Stimulated activated CD4-positive, alpha-beta T cell treated with anti-CD3 and anti-CD28 coated beads, Interleukin-2, amount 100 ng/mL, for 48 hours (primary cell): ENCODE results near the gene UTS2.

Experiments
- DNase-seq, 2 donors: peaks; one replicate each; pipeline ENCODE4 v3.0.0-alpha.2; 2020

Gene UTS2

DNA sequence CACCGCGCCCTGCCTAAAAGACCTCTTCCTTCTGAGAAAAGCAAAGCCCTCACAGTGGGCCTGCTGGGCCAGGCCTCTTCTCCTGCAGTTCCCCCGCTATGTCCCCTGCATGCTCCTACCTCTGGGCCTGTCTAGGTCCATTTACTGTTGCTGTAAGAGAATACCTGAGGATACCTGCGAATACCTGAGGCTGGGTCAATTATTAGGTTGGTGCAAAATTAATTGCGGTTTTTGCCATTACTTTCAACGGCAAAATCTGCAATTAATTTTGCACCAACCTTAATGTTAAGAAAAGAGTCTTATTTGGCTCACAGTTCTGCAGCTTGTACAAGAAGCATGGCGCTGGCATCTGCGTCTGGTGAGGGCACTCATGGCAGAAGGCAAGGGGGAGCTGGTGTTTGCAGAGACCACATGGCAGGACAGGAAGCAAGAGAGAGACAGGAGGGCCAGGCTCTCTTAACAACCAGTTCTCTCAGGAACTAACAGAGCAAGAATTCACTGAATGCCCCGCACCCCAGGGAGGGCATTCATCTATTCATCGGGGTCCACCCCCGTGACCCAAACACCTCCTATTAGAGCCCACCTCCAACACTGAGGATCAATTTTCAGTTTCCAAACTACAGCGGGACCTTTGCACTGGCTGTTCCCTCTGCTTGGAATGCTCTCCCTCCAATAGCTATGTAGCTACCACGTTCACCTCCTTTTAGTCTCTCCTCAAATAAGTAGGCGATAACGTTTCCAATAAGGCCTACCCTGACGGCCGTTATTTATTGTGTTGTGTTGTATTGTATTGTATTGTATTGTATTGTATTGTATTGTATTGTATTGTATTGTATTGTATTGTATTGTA is 9.6 kb upstream of the UTS2 start:
- DNase-seq, result no peak

DNA sequence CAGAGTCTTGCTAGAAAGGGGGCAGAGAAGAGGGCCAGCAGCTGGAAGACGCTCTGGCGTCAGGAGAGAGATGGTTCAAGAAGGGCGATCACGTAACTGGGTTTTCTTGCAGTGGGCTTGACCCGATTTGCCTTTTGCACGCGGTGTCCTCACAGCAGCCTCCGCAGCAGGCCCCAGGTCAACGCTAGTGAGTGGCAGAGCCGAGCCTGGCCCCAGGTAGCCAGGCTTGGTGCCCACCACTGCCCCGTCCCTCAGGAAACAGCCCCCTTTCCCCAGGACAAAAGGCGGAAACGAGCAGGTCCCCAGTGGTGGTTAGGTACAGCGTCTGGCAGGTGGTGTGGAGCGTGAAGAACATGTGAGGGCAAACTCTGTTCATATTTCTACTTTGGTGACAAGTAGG is 8.6 kb upstream of the UTS2 start:
- no peak for DNase-seq

DNA sequence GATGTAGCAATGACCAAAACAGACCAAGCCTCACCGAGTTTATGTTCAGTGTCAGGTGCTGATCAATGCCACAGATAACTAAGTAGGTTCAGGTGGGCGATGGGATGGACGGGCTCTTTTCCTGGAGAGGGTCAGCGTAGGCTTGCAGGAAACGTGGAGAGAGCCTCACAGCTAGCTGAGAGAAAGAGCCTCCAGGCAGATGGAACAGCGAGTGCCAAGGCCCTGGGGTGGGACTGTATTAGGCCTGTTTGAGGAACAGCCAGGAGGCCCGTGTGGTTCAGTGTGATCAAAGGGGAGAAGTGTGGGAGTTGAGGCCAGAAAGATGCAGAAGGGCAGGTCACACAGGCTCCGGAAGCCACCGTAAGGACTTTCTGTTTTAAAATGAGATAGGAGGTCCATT is 7.3 kb upstream of the UTS2 start:
- DNase-seq, result no peak

DNA sequence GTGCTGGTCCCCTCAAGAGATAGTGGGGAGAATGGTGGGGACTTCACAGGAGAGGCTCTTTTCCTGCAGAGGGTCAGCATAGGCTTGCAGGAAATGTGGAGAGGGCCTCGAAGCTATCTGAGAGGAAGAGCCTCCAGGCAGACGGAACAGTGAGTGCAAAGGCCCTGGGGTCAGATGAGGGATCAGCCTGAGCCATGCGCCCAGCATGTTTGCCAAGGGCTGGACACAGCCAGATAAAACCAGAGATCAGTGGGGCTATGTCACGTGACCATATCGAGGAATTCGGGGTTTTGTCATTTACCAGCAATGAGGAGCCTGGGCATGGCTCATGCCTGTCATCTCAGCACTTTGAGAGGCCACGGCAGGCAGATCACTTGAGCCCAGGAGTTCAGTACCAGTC is 6.5 kb upstream of the UTS2 start:
- DNase-seq, result no peak

DNA sequence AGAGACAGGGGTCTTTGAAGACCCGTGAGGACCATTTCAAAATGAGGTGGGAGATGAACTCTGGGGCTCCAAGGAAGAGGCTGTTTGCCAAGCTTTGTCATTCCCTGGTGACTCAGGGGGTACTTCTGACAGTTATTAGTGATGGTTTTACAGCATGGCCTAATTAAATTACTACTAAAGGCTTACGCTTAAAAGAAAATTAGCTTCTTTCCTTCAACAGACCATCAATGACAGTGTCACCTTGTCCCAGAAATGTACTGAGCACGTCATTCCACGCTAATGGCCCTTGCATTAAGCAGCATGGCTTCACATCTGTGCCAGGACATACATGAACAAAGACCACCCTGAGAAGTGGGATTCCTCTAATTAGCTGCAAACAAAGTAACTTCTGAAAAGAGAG is 5.1 kb upstream of the UTS2 start:
- DNase-seq, result no peak

DNA sequence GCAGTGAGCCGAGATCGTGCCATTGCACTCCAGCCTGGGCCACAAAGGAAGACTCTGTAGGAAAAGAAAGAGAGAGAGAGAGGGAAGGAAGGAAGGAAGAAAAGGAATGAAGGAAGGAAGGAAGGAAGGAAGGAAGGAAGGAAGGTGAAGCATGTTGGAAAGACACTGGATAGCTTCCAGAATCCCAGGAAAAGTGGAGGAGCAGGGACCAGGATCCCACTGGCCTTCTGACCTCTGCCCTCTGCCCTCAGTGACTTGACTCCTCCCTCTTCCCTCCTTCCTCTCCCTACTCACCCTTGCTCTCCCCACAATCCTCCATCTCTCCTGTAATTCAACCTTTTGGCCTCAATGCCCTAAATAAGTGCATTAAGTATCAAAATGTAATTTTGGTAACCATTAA is 4.1 kb upstream of the UTS2 start:
- no peak for DNase-seq

DNA sequence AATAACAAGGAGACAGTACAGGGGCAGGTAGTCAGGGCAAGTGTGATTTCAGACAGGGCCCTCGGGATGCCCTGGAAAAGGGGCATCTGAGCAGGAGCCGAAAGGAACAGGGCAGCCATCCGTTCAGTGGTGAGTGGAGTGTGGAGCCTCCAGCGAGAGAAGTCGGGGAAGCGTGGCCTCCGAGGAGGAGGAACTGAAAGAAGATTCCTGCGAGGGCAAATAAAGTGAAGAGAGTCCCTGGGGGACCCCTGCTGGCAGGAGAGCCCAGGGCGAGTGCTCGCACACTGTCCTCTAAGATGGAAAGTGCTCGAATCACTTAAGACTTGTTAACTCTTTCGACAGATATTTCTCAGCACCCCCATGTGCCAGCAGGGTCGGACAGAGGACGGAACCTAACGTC is 3.5 kb upstream of the UTS2 start:
- no peak for DNase-seq

DNA sequence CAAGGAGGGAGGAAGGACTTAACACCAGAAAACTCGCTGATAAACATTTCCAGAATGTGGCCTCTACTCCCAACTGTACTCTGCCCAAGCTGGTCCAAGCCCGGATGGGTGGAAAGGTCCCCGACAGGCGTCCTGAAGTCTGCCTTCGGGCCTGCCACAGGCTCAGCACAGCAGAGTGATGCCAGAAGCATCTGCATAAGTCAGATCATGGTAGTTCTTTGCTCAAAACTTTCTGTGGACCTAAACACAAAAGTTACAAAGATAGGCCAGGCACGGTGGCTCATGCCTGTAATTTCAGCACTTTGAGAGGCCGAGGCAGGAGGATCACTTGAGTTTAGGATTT is 790 bp upstream of the UTS2 start:
- no peak for DNase-seq

DNA sequence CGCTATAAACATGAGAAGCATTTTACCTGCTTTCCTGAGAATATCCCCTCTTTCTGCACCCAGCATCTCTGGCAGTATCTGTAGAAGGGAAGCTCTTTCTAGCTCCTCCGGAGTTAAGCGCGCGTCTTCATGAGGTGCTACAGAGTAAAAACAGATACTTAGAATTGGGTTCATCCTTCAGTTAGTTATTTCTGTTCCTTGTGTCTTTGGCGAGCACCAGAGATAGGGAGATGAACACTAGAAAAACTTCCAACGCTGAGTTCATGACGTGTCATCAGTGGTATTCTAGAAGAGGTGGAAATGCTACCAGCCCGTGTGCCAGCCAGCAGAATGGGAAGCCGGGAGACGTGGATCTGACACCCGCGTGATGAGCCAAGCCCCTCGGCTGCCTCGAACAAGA is 2.1 kb downstream of the UTS2 start:
- no peak for DNase-seq

DNA sequence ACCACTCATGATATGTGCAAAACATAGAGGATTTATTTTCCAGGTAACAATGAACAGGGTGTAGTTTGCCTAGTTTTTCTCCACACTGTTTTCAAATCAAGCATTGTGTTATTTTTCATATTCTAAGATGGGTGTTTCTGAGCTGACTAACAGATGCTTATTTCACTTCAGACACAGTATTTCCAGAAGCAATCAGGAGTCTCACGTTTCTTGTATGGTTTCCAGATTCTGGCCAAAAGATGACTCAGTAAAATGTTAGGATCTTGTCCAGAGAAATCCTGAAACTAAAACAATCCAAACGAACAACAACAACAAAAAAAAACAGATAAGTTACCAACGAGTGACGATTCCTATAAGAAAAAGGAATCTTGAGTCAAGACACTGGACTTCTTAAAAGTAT is 5.3 kb downstream of the UTS2 start:
- DNase-seq, result no peak

DNA sequence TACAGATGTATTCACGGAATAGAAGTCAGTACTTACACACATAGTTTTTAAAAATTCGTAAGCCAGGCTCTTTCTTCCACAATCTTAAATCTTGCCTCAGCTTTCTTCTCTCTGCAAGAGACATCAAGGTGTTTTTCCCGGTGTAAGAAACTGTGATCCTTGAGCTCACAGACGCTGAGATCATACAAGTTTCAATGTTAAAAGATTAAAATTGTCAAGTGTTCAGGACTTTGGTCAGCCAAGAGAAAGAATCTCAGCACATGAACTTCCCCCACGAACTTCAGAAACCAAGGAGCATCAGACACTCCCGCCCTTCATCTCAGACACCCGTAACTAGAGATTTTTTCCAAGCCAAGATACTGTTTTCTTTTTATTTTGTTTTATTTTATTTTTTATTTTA is 6.2 kb downstream of the UTS2 start:
- no peak for DNase-seq

DNA sequence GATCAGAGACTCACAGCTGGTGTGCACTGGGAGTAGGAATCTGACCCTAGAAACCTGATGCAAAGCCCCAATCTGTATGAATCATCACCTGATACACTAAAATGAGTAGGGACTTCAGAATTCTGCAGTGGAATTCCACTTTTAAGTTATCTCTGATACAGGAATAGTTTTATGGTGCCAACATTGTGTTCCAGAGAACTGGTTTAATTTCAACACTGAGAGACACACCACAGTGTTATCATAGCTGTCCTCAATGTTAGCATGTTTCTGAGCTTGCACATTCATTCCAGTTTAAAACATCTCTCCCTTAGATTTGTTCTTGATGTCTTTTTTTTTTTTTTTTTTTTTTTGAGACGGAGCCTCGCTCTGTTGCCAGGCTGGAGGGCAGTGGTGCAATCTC is 7.1 kb downstream of the UTS2 start:
- no peak for DNase-seq

DNA sequence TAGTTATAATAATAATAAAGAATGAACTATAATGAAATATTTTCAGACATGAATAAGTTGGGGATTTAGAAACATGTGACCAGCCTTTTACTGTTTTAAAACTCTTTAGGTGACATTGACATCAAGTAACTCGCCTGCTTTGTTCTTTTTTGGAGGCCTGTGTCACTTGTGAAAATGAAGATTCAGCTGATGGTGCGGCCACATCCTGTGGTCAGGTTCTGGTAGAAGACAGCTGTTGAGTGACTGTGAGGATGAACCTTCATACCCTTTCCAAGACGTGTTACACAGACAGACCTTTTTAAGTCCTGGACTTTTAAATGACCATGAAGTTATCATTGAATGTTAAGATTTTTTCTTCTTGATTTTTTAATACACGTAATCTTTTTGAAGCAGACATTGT is 10.3 kb downstream of the UTS2 start:
- DNase-seq, result no peak

DNA sequence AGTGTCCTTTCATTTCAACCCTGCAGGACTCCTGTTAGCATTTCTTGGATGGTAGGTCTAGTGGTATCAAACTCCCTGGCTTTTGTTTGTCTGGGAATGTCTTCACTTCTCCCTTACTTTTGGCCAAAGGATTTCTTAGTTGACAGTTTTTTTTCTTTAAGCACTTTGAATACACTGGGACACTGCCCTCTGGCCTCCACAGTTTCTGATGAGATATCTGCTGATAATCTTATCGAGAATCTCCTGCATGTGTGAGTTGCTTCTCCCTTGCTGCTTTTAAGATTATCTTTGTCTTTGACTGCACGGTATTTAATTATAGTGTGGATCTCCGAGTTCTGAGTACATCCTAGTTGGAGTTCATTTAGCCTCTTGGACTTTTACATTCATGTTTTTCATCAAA is 13.3 kb downstream of the UTS2 start:
- DNase-seq, result no peak

DNA sequence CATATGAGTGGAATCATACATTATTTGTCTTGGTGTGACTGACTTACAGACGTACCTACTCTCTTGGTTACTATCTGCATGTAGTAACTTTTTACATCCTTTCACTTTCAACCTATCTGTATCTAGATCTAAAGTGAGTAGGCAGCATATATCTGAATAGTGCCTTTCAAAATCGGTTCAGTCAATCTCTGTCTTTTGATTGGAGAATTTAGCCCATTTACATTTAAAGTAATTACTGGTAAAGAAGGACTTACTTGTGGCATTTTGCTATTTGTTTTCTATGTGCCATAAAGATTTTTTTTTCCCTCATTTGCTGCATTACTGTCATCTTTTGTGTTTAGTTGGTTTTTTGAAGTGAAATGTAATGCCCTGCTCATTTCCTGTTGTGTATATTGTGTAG is 14.2 kb downstream of the UTS2 start:
- no peak for DNase-seq

DNA sequence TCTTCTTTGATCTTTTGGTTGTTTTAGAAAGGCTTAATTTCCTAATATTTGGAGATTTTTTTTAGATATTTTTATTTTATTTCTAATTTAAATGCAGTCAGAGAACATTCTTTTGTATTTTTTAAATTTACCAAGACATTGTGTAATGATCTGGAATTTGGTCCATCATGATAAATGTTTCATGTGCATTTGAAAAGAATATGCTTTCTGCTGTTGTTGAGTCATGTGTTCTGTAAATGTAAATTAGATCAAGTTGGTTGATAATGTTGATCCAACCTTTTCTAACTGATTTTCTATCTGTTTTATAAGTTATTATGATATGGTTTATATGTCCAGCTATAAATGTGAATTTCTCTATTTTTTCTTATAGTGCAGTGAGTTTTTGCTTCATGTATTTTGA is 19.8 kb downstream of the UTS2 start:
- DNase-seq, result no peak

DNA sequence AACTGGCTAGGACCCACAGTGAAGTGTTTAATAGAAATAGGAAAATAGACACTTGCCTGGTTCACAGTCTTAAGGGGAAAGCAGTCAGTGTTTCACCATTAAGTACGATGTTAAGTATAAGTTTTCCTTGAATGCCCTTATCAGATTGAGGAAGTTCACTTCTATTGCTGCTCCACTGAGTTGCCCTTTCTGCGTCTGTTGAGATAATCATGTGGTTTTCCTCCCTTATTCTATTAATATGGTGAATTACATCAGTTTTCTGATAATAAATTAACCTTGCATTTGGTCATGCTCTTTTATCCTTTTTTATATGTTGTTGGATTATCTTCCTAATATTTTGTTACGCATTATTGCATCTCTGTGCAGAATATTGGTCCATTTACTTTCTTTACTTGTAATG is 21.4 kb downstream of the UTS2 start:
- no peak for DNase-seq

DNA sequence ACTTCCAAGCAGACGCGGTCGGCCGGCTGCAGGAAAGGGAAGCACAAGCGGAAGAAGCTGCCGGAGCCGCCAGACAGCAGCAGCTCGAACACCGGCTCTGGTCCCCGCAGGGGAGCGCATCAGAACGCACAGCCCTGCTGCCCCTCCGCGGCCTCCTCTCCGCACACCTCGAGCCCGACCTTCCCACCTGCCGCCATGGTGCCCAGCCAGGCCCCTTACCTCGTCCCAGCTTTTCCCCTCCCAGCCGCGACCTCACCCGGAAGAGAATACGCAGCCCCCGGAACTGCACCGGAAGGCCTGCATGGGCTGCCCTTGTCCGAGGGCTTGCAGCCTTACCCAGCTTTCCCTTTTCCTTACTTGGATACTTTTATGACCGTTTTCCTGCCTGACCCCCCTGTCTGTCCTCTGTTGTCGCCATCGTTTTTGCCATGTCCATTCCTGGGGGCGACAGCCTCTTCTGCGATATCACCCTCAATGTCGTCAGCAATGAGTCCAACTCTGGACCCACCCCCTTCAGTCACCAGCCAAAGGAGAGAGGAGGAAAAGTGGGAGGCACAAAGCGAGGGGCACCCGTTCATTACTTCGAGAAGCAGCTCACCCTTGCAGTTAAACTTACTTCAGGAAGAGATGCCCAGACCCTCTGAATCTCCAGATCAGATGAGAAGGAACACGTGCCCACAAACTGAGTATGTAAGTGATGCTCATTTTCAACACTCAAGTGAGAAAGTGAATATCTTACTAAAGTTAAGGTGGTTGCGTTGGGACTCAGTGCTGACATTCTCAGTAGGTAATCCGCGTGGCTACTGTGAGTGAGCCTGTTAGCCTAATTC is 25.5 kb downstream of the UTS2 start:
- DNase-seq, result peak; percentile 8 to 14

DNA sequence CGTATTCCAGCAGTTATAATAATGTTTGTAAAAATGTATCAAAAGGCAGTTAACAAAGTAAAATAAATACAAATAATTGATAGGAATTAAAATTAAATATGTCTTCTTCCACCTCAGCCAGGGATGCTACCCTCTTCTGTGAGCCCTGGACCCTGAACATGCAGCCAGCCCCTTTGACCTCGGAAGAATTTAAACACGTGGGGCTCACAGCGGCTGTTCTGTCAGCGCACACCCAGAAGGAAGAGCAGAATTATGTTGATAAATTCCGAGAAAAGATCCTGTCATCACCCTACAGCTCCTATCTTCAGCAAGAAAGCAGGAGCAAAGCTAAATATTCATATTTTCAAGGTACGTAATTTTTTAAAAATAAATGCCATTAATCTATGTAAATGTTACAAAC is 26.5 kb downstream of the UTS2 start:
- no peak for DNase-seq

DNA sequence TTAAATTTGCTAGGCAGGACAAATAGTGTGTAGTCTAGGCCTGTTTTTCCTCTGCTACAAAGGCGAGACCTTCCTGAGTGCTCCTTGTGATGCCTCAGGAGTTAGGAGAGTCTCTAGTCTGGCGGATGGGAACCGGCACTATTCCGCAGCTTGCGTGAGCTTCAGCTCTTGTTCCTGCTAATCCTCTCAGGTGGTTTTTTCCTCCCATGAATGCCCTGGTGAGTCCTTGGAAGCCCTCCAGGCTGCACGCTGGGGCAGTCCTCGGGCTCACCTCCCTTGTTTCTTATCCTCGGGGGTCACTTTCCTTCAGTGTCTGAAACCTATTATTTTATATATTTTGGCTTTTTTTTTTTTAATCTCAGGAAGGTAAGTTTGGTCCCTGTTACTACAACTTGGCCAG is 28.2 kb downstream of the UTS2 start:
- no peak for DNase-seq

DNA sequence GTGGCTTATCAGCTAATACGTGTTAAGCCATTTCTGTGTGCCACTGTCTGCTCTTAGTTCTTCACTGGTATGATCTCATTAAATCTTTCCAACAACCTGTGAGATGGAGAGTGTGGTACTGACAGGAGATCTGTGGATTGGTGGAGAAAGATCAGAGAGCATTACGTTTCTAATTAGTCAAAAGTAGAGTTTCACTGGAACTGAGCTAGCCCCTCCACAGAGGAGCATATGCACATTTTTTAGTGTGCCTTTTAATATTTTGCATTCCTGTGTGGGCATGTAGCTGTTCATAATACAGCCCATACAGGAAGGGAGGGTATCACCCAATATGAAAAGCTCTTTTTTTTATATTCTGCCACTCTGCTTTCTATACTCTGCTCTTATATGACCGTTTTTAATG is 31.6 kb downstream of the UTS2 start:
- no peak for DNase-seq

DNA sequence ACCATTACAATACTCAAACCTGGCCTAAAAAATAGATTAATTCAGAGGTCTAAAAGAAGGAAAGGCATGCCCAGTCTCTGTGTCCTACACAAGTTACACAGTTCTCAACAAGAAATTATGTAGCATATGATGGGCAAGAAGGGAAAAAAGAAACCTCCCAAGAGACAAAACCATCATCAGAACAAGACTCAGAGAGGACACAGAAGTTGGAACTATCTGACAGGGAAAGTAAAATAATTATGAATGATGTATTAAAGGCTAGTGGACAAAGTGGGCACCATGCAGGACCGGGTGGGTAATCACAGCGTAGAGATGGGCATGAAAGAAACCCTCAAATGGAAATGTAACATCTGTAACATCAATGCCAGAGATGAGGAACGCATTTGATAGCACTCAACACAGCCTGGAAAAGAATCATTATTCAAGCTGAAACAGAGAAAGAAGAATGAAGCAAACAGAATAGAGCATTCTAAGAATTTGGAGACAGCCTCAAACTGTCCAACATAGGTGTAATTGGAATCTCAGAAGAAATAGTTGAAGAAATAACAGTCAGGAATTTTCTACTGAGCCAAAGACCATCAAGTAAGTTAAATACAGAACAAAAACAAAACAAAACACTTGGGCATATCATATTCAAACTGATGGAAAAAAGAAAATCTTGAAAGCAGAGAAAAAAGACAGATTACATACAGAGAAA is 39.0 kb downstream of the UTS2 start:
- DNase-seq, result no peak

DNA sequence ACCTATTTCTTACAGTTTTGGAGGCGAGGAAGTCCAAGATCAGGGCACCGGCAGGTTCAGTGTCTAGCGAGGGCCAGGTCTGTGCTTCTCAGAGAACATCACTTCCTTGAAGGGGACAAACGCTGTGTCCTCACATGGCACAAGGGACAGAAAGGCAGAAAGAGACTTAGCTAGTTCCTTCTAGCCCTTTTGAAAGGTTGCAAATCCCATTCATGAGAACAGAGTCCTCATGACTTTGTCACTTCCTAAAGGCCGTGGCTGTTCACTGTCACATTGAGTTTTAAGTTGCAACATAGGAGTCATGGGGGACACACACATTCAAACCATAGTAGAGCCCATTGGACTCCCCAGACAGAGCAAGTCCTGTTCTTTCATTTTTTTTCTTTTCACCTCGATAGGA is 41.4 kb downstream of the UTS2 start:
- no peak for DNase-seq

DNA sequence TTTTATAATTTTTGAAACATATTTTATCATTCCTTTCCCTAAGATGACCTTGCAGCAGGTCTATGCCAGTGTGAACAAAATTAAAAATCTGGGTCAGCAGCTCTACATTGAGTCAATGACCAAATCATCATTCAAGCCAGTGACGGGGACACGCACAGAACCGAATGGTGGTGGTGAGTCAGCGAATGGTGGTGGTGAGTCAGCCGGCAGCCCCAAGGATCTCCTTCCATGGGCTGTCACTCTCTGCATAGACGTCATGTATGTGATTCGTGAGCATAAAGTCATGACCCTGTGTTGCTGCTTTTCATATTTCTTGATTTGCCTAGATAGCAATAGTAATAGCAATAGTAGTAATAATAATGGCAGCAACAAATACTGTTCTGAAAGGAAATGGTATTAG is 42.5 kb downstream of the UTS2 start:
- DNase-seq, result peak; percentile 26 to 27
